ENCODE data around the gene DCLK1. TPM values are rescaled to one million over a fixed set of nuclear protein-coding genes. Genes with fewer than 3 reads are reported as not detected.
A peak's percentile ranks its signal among the peaks of the same experiment; 100 is the strongest.
"Not testable (repeated sequence)": the region's sequence is repeated elsewhere in the genome, so short reads cannot be mapped to it uniquely, and the experiment has no call there.

Gene DCLK1
- total RNA-seq, 2 donors from 2014 or later: 2.7 to 7.3 TPM

GRCh38 chr13:36133950-36134626, 2.9 kb upstream of the DCLK1 start:
- no peak for DNase-seq
- ATAC-seq: no peak
- intact Hi-C loops (cut with DNase I, micrococcal nuclease): no loop called here

DNA sequence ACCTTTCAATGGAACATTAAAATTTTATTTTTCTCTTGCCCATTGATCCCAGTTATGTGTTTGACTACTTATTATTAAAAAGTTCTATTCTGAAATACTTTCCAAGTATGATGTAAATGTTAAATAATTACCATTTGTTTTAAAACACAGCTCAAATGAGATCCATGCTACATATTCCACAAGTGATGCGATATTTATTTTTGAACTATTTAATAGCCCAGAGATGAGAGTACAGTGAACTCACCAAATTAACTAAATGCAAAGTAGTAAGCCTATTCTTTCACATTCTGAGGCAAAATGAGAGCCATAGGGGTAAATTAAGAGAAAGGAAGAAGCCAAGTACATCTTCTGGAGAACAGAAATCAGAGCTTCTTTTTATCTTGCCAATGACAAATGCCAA, 1.2 kb upstream of the DCLK1 start:
- no peak for ATAC-seq
- intact Hi-C loops (cut with DNase I, micrococcal nuclease): no loop called here
- no peak for DNase-seq

DNA sequence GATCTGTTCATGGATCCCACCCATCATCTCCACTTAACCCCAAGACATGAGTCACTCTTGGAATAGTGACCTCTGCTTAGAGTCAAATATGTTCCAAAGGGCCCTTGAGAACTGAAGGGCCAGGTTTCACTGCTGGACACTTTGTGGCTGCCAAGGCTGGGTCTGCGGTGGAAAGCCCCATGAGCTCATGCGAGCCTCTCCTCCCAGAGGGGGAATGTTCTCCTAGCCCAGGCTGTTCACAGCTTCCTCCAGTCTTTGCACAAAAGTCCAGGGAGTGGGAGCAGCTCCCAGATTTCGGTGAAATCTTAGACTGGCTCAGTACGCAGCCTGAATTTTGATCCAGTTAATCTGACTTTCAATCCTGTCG, 732 bp upstream of the DCLK1 start:
- intact Hi-C loops (cut with DNase I, micrococcal nuclease): no loop called here
- DNase-seq (peak; percentile 16 to 34), ATAC-seq (no peak)

GRCh38 chr13:36130552-36131221, 495 bp downstream of the DCLK1 start:
- intact Hi-C loops (cut with DNase I, micrococcal nuclease): no loop called here
- no peak for ATAC-seq

GRCh38 chr13:36130193-36130551, 1.0 kb downstream of the DCLK1 start:
- DNase-seq (no peak), ATAC-seq (no peak)
- intact Hi-C loops (cut with DNase I, micrococcal nuclease): no loop called here

More at GRCh38 chr13:36130552-36131221, 495 bp downstream of the DCLK1 start:
- DNase-seq: no peak

- DNase-seq (no peak), ATAC-seq (no peak)
- intact Hi-C loops (cut with DNase I, micrococcal nuclease): no loop called here
Observed at GRCh38 chr13:36129539-36129938, 1.6 kb downstream of the DCLK1 start.

DNA sequence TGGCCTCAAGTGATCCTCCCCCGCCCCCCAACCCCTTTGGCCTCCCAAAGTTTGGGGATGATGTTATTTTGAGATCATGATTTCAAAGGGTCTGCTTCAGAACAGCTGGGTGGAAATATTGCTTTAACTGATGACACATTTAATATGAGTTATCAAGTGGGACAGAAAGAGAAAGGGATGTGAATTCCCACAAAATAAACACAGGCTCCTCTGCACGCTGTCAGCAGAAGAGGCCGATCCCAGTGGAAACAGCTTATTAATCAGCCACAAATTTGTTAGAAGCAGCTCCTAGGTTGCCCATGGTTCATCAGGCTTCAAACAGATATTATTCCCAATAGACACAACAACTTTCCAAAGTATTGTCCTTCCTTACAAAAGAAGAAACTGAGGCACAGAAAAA, 4.7 kb downstream of the DCLK1 start:
- DNase-seq (no peak), ATAC-seq (no peak)
- intact Hi-C loops (cut with DNase I, micrococcal nuclease): no loop called here

DNA sequence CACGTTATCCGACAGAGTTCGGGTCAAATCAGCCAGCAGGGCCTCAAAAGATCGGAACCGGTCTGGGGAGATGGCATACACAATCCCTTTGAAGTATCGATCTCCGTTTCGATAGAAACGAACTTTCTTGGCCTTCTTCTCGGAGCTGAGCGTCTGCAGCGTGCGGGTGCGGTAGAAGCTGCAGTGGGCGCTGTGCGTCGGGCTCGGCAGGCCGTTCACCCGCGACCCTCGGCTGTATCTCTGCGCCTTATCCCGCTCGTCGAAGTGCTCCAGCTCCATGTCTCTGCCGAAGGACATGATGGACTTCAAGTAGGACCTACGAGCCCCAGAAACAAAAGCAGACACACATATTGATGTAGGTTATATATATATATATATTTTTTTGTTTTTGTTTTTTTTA, 5.3 kb downstream of the DCLK1 start:
- ATAC-seq: no peak
- no peak for DNase-seq
- intact Hi-C loops (cut with DNase I, micrococcal nuclease): no loop called here

GRCh38 chr13:36124236-36124822, 6.9 kb downstream of the DCLK1 start:
- ATAC-seq: no peak
- no peak for DNase-seq
- intact Hi-C loops (cut with DNase I, micrococcal nuclease): no loop called here

GRCh38 chr13:36115306-36115705, 15.9 kb downstream of the DCLK1 start:
- ATAC-seq (no peak), DNase-seq (no peak)
- intact Hi-C loops (cut with DNase I, micrococcal nuclease): no loop called here

DNA sequence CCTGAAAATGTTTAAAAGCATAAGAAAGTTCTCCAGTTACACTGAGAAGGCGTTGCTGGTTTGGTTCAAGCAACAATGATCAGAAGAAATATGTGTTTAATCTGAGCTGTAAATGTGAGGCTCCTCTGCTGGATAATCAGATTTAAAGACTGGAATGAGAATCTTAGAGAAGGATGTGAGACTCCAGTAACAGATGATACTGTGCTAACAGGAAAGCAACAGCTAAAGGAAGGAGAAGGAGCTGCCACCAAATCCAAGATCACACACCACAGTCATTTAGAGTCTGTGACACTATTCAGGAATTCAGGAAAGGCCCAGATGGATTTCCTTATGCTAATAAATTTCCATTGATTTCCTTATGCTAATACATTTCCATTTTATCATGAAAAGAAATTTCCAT, 16.9 kb downstream of the DCLK1 start:
- intact Hi-C loops (cut with DNase I, micrococcal nuclease): no loop called here
- ATAC-seq: no peak
- DNase-seq: no peak

DNA sequence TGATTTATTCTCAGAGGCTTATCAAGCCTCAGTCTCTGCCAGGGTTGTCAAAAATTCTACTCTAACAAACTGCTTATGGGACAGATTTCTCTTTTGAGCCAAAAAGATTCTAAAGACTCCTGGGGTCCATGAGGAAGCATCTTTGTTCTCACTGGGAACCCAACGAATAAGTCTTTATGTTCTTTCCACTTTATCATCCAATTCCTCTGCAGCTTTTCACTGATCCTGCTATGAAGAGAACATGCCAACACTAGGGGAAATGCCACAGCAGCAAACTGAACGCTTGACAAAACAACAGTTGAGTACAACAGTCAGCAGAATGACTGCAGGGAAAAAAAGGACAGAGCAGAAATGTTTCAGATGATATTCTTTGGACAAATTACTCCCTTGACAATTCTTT, 22.2 kb downstream of the DCLK1 start:
- intact Hi-C loops (cut with DNase I, micrococcal nuclease): no loop called here
- ATAC-seq (no peak), DNase-seq (no peak)

- no peak for ATAC-seq
- intact Hi-C loops (cut with DNase I, micrococcal nuclease): no loop called here
- no peak for DNase-seq
Observed at GRCh38 chr13:36108342-36108741, 22.8 kb downstream of the DCLK1 start.

DNA sequence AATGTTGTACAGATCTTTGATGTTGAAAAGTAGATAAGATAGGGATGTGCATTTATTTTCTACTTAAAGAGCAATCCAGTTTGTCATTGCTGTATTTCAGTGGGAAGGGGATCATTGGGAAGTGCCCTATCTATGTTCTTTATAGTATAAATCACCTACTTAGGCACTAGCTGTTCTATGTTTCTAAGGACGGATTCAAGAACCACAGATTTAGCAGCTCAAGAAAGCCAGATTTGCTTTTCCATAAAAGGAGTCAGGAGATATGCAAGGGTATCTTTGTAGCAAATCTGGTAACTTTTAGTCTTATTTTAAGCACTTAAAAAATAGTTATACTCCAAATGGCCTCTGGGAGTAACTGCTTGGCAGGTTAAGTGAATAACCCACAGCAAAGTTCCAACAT, 23.7 kb downstream of the DCLK1 start:
- DNase-seq (no peak), ATAC-seq (no peak)
- intact Hi-C loops (cut with DNase I, micrococcal nuclease): no loop called here

GRCh38 chr13:36105726-36106125, 25.5 kb downstream of the DCLK1 start:
- intact Hi-C loops (cut with DNase I, micrococcal nuclease): no loop called here
- no peak for ATAC-seq
- no peak for DNase-seq

GRCh38 chr13:36102721-36103120, 28.5 kb downstream of the DCLK1 start:
- intact Hi-C loops (cut with DNase I, micrococcal nuclease): no loop called here
- no peak for DNase-seq
- no peak for ATAC-seq

- ATAC-seq; DNase-seq; intact Hi-C loops (cut with DNase I, micrococcal nuclease): not testable (repeated sequence)
Observed at GRCh38 chr13:36101907-36102306, 29.3 kb downstream of the DCLK1 start.

GRCh38 chr13:36101157-36101556, 30.0 kb downstream of the DCLK1 start:
- DNase-seq (no peak), ATAC-seq (no peak)
- intact Hi-C loops (cut with DNase I, micrococcal nuclease): no loop called here

DNA sequence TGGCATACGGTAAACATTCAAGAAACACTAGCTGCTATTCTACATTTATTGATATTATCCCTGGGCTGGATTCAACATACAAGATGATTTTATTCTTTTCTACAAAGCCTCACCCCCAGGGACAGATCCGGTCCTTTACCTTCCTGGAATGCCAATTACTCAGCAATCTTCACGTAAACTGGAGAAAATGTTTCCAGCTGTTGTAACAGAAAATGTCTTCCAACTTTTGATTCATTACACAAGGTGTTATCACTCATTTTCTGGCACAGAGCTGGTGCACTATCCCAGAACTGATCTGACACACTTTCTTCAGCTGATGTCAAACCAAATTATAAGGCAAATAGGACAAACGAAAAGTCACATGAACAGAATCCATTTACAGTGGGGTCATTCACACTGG, 33.1 kb downstream of the DCLK1 start:
- ATAC-seq (no peak), DNase-seq (no peak)
- intact Hi-C loops (cut with DNase I, micrococcal nuclease): no loop called here
